ENCODE data around the gene TTBK2. TPM values are rescaled to one million over a fixed set of nuclear protein-coding genes. Genes with fewer than 3 reads are reported as not detected.

TTBK2 gene
- total RNA-seq, 1 experiment from 2014 or later: 10.6 TPM

GRCh38 chr15:42721916-42722315, 198.7 kb downstream of the TTBK2 start:
- H3K4me2 ChIP-seq (ENCODE audit: low read length): no peak overlapping the region
- no TSS peak for BruUV-seq (replicated peaks)

More at GRCh38 chr15:42721916-42722315, 198.7 kb downstream of the TTBK2 start:
- no peak for DNase-seq (ENCODE audit: low read depth, low spot score)
- Histone ChIP-seq H2AFZ (ENCODE audit: low read depth, low read length, poor library complexity, severe bottlenecking) (no peak overlapping the region), H3K36me3 (ENCODE audit: control insufficient read depth in 1 of 2, insufficient read depth in 2 of 2, low read length in 2 of 2) (peaks cover 12 to 18% of the 10 kb centered on the region in 2 experiments; a peak in 3 of 4 replicates), H3K79me2 (ENCODE audit: insufficient read depth, low read length) (no peaks in the 10 kb centered on the region), H3K27me3 (ENCODE audit: insufficient read depth, low read length) (no peaks in the 10 kb centered on the region), H3K9me3 (ENCODE audit: control insufficient read depth in 1 of 2, insufficient read depth in 1 of 2, low read depth in 1 of 2, low read length in 2 of 2) (no peaks in the 10 kb centered on the region), H3K27ac (ENCODE audit: low read depth, low read length) (no peak overlapping the region), H3K9me2 (ENCODE audit: insufficient read depth) (no peaks in the 10 kb centered on the region), H3K4me3 (replicated peaks in 1 of 2; ENCODE audit: low read depth in 1 of 2, low read length in 2 of 2) (no peak overlapping the region), H3K4me1 (ENCODE audit: control insufficient read depth in 1 of 2, insufficient read depth in 2 of 2, low read length in 2 of 2) (no peaks in the 10 kb centered on the region), H3K9ac (ENCODE audit: low read length) (no peak overlapping the region), H4K20me1 (ENCODE audit: insufficient read depth) (no peaks in the 10 kb centered on the region)
- ChIA-PET CTCF (interaction anchor here (1.5 kb wide), 1 partner anchor 16 kb away, joined by 4 read pairs; no protein-coding TSS in a partner anchor), POLR2A (no interaction called here), RAD21 (ENCODE audit: low non-redundant PET in 1 of 2, low total read pairs in 2 of 2, uncharacterized antibody in 2 of 2, unreplicated experiment in 2 of 2) (no interaction called here)
- intact Hi-C loops (cut with micrococcal nuclease): no loop called here
- no peak for ATAC-seq
- no peak for TF ChIP-seq POLR2A (IDR thresholded peaks at IDR 0.05; ENCODE audit: borderline replicate concordance, extremely low read depth, insufficient read depth, insufficient read length)
- no peak for TF ChIP-seq FOSL1 (IDR thresholded peaks at IDR 0.05; ENCODE audit: low read depth)
- no peak for TF ChIP-seq RAD21 (IDR thresholded peaks at IDR 0.05; ENCODE audit: low read depth)
- TF ChIP-seq ZFX (IDR thresholded peaks at IDR 0.05): no peak
- TF ChIP-seq SP1 (IDR thresholded peaks at IDR 0.05; ENCODE audit: low read depth): no peak
- no peak for TF ChIP-seq ZBTB33 (IDR thresholded peaks at IDR 0.05; ENCODE audit: extremely low read depth, insufficient replicate concordance, low read length)
- TF ChIP-seq SIN3A (IDR thresholded peaks at IDR 0.05; ENCODE audit: low read depth): no peak
- no peak for TF ChIP-seq CTCF (IDR thresholded peaks at IDR 0.05 in 2 of 3, conservative IDR thresholded peaks at IDR 0.05 in 1 of 3; ENCODE audit: borderline replicate concordance in 1 of 3, insufficient read depth in 1 of 3, low read depth in 2 of 3, low read length in 2 of 3)
- no peak for TF ChIP-seq POLR2AphosphoS5 (IDR thresholded peaks at IDR 0.05; ENCODE audit: low read depth, low read length)
- TF ChIP-seq YY1 (IDR thresholded peaks at IDR 0.05; ENCODE audit: extremely low read depth, insufficient replicate concordance, low read depth, low read length): no peak
- TF ChIP-seq REST (IDR thresholded peaks at IDR 0.05; ENCODE audit: low read depth): no peak
- TF ChIP-seq MAX (IDR thresholded peaks at IDR 0.05): no peak
- no peak for TF ChIP-seq ELF1 (IDR thresholded peaks at IDR 0.05; ENCODE audit: borderline replicate concordance, low read depth)
- TF ChIP-seq EGR1 (IDR thresholded peaks at IDR 0.05; ENCODE audit: low read depth): no peak
- TF ChIP-seq CBX3 (IDR thresholded peaks at IDR 0.05; ENCODE audit: low read depth): no peak
- no peak for TF ChIP-seq EZH2phosphoT487 (IDR thresholded peaks at IDR 0.05; ENCODE audit: borderline replicate concordance)
- TF ChIP-seq CEBPB (IDR thresholded peaks at IDR 0.05; ENCODE audit: low read depth): no peak
